Glutamatergic neuron (in vitro differentiated cells): ENCODE results near the gene GBA3. TPM values are rescaled to one million over a fixed set of nuclear protein-coding genes. Genes with fewer than 3 reads are reported as not detected.

Experiments used
- DNase-seq: peaks from one replicate; pipeline ENCODE4 v3.0.0; 2022
- H3K27ac Mint-ChIP-seq: one replicate; pipeline ENCODE4 v1.8.0; 2020; ENCODE audit warnings: mild to moderate bottlenecking, mixed read lengths, inconsistent platforms; ENCODE audit not compliant: unreplicated experiment
- H3K27me3 Mint-ChIP-seq: one replicate; pipeline ENCODE4 v1.8.0; 2020; ENCODE audit warnings: mild to moderate bottlenecking, moderate library complexity, mixed read lengths, inconsistent platforms; ENCODE audit not compliant: unreplicated experiment
- H3K36me3 Mint-ChIP-seq: one replicate; pipeline ENCODE4 v1.8.0; 2020; ENCODE audit warnings: mild to moderate bottlenecking, mixed read lengths, inconsistent platforms; ENCODE audit not compliant: unreplicated experiment
- H3K4me1 Mint-ChIP-seq: one replicate; pipeline ENCODE4 v1.8.0; 2020; ENCODE audit warnings: mild to moderate bottlenecking, low read depth, mixed read lengths, inconsistent platforms; ENCODE audit not compliant: unreplicated experiment
- H3K4me3 Mint-ChIP-seq: one replicate; pipeline ENCODE4 v1.8.0; 2020; ENCODE audit warnings: mild to moderate bottlenecking, mixed read lengths, inconsistent platforms; ENCODE audit not compliant: unreplicated experiment
- H3K9me3 Mint-ChIP-seq: one replicate; pipeline ENCODE4 v1.8.0; 2020; ENCODE audit warnings: mild to moderate bottlenecking, moderate library complexity, mixed read lengths, inconsistent platforms; ENCODE audit not compliant: unreplicated experiment
- CTCF ChIP-seq: fragments of 200-600 bp; sonication (generic); IDR thresholded peaks from one replicate; pipeline ENCODE4 v1.5.0; 2021; ENCODE audit not compliant: partially characterized antibody, unreplicated experiment
- total RNA-seq: library from RNA; stranded (reverse); fragmentation: NEBNext Ultra II Directional; extraction: Animal tissue kit (Norgen Biotek cat#: 25700); gene quantifications from one replicate; pipeline ENCODE4 v1.2.1, GENCODE V29; 2021; ENCODE audit not compliant: unreplicated experiment

GBA3 gene
- total RNA-seq, 1 donor from 2014 or later: 0.32 TPM

DNA sequence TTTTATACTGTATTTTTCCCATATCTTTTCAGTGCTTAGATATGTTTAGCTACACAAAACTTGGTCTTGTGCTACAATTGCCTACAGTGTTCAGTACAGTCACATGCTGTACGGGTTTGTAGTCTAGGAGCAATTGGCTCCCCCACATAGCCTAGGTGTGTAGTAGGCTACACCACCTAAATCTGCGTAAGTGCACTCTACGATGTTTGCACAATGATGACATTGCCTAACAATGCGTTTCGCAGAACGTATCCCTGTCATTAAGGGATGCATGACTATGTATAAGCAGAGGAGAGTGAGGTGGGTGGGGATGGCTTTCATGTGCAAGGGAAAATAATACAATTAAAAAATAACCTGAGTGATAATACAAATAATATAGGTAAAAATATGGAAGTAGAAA lies 131.4 kb downstream of the GBA3 start:
- no peak overlapping the region for H3K27ac Mint-ChIP-seq
- no peaks in the 10 kb centered on the region for H3K9me3 Mint-ChIP-seq
- H3K4me3 Mint-ChIP-seq: no peak overlapping the region
- no peak for DNase-seq
- H3K36me3 Mint-ChIP-seq: no peaks in the 10 kb centered on the region
- H3K27me3 Mint-ChIP-seq: no peaks in the 10 kb centered on the region
- no peak for TF ChIP-seq CTCF
- H3K4me1 Mint-ChIP-seq: no peaks in the 10 kb centered on the region

- Mint-ChIP-seq H3K4me3 (no peak overlapping the region), H3K4me1 (no peaks in the 10 kb centered on the region), H3K9me3 (peaks cover 2% of the 10 kb centered on the region), H3K27ac (no peak overlapping the region), H3K27me3 (no peaks in the 10 kb centered on the region), H3K36me3 (no peaks in the 10 kb centered on the region)
- no peak for DNase-seq
- TF ChIP-seq CTCF: no peak
Observed at GRCh38 chr4:22842360-22843018, 149.8 kb downstream of the GBA3 start.

- no peak for TF ChIP-seq CTCF
- Mint-ChIP-seq H3K9me3 (peaks cover 2% of the 10 kb centered on the region), H3K4me3 (no peak overlapping the region), H3K27me3 (no peaks in the 10 kb centered on the region), H3K36me3 (no peaks in the 10 kb centered on the region), H3K27ac (no peak overlapping the region), H3K4me1 (no peaks in the 10 kb centered on the region)
- no peak for DNase-seq
Observed at GRCh38 chr4:22848332-22848731, 155.6 kb downstream of the GBA3 start.

DNA sequence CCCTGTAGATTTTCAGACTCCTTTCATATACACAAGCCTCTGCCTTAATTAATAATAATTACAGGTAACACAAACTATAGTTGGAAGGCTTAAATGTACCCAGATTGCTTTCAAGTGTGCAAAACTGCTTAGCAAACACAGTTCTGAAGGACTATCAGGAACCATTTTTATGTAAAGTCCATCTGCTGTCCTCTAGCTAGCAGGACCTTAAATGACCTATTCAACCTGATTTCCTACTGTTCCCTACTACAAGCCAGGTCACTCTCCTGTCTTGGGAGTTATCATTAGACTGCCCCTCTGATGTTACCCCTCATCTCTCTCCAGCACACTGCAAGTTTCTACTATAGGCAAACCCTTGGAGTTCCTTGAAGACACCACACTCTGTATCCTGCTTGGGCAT lies 157.3 kb downstream of the GBA3 start:
- TF ChIP-seq CTCF: no peak
- no peaks in the 10 kb centered on the region for H3K9me3 Mint-ChIP-seq
- H3K27ac Mint-ChIP-seq: no peak overlapping the region
- H3K27me3 Mint-ChIP-seq: no peaks in the 10 kb centered on the region
- H3K4me3 Mint-ChIP-seq: no peak overlapping the region
- DNase-seq: no peak
- no peaks in the 10 kb centered on the region for H3K4me1 Mint-ChIP-seq
- no peaks in the 10 kb centered on the region for H3K36me3 Mint-ChIP-seq

DNA sequence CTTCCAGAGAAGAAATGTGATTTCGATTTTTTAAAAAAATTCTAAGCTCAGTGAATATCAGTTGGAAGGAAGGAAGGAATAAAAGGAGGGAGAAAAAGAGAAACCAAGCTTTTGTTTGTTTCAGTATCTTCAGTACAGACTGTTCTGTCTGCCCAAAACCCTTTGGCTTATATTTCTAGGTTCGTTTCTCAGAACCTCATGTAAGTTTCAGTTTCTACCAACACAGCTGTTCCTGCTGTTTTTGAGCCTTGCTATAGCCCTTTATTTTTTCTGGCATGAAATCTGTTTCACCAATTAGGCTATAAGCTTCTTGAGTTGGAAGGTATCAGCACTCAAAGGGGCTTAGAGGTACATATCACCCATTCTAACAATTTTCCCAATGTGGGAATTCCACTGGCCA lies 157.9 kb downstream of the GBA3 start:
- no peaks in the 10 kb centered on the region for H3K36me3 Mint-ChIP-seq
- no peak overlapping the region for H3K4me3 Mint-ChIP-seq
- no peaks in the 10 kb centered on the region for H3K9me3 Mint-ChIP-seq
- DNase-seq: no peak
- no peaks in the 10 kb centered on the region for H3K4me1 Mint-ChIP-seq
- no peak overlapping the region for H3K27ac Mint-ChIP-seq
- TF ChIP-seq CTCF: no peak
- no peaks in the 10 kb centered on the region for H3K27me3 Mint-ChIP-seq
